ENCODE data around the gene CUL4A. TPM values are rescaled to one million over a fixed set of nuclear protein-coding genes. Genes with fewer than 3 reads are reported as not detected.

Gene CUL4A
- total and polyA plus RNA-seq, 9 of the 15 experiments (the other 6 are each of a cell fraction or from before 2014, with no cell fraction given): 21.1 to 92.0 (median 63.2) TPM

DNA sequence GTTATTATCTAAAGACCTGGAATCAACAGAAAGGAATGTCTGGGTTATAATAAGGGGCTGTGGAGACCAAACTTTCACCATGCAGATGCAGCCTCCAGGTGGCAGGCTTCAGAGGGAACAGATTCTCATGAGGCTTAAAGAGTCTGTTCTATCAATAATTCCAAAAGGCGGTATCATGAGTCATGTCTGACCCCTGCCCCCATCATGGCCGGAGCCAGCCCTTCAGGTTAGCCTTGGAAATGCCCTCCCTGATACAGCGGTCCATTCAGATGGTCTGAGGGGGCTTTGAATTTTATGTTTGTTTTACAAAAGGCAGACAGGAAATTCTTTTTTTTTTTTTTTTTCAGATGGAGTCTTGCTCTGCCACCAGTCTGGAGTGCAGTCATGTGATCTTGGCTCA lies 66.0 kb downstream of the CUL4A start (continued):
- TF ChIP-seq, protein P1, sequence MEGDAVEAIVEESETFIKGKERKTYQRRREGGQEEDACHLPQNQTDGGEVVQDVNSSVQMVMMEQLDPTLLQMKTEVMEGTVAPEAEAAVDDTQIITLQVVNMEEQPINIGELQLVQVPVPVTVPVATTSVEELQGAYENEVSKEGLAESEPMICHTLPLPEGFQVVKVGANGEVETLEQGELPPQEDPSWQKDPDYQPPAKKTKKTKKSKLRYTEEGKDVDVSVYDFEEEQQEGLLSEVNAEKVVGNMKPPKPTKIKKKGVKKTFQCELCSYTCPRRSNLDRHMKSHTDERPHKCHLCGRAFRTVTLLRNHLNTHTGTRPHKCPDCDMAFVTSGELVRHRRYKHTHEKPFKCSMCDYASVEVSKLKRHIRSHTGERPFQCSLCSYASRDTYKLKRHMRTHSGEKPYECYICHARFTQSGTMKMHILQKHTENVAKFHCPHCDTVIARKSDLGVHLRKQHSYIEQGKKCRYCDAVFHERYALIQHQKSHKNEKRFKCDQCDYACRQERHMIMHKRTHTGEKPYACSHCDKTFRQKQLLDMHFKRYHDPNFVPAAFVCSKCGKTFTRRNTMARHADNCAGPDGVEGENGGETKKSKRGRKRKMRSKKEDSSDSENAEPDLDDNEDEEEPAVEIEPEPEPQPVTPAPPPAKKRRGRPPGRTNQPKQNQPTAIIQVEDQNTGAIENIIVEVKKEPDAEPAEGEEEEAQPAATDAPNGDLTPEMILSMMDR (IDR thresholded peaks at IDR 0.05 in 2 of 3, conservative IDR thresholded peaks at IDR 0.05 in 1 of 3; ENCODE audit: insufficient read depth in 2 of 3, low read depth in 1 of 3, low read length in 3 of 3): peak; percentile 52 to 57 (median 54); a peak in 5 of 6 replicates
- TF ChIP-seq CC2D1A (IDR thresholded peaks at IDR 0.05): no peak
- TF ChIP-seq, protein P2, sequence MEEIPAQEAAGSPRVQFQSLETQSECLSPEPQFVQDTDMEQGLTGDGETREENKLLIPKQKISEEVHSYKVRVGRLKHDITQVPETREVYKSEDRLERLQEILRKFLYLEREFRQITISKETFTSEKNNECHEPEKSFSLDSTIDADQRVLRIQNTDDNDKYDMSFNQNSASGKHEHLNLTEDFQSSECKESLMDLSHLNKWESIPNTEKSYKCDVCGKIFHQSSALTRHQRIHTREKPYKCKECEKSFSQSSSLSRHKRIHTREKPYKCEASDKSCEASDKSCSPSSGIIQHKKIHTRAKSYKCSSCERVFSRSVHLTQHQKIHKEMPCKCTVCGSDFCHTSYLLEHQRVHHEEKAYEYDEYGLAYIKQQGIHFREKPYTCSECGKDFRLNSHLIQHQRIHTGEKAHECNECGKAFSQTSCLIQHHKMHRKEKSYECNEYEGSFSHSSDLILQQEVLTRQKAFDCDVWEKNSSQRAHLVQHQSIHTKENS (CRISPR knock-in tag; IDR thresholded peaks at IDR 0.05): no peak
- no peak for TF ChIP-seq HNRNPUL1 (IDR thresholded peaks at IDR 0.05; ENCODE audit: low read length)
- no peak for TF ChIP-seq ZC3H11A (IDR thresholded peaks at IDR 0.05; ENCODE audit: low read depth, low read length)
- TF ChIP-seq EHMT2 (IDR thresholded peaks at IDR 0.05): no peak
- TF ChIP-seq, protein P3, sequence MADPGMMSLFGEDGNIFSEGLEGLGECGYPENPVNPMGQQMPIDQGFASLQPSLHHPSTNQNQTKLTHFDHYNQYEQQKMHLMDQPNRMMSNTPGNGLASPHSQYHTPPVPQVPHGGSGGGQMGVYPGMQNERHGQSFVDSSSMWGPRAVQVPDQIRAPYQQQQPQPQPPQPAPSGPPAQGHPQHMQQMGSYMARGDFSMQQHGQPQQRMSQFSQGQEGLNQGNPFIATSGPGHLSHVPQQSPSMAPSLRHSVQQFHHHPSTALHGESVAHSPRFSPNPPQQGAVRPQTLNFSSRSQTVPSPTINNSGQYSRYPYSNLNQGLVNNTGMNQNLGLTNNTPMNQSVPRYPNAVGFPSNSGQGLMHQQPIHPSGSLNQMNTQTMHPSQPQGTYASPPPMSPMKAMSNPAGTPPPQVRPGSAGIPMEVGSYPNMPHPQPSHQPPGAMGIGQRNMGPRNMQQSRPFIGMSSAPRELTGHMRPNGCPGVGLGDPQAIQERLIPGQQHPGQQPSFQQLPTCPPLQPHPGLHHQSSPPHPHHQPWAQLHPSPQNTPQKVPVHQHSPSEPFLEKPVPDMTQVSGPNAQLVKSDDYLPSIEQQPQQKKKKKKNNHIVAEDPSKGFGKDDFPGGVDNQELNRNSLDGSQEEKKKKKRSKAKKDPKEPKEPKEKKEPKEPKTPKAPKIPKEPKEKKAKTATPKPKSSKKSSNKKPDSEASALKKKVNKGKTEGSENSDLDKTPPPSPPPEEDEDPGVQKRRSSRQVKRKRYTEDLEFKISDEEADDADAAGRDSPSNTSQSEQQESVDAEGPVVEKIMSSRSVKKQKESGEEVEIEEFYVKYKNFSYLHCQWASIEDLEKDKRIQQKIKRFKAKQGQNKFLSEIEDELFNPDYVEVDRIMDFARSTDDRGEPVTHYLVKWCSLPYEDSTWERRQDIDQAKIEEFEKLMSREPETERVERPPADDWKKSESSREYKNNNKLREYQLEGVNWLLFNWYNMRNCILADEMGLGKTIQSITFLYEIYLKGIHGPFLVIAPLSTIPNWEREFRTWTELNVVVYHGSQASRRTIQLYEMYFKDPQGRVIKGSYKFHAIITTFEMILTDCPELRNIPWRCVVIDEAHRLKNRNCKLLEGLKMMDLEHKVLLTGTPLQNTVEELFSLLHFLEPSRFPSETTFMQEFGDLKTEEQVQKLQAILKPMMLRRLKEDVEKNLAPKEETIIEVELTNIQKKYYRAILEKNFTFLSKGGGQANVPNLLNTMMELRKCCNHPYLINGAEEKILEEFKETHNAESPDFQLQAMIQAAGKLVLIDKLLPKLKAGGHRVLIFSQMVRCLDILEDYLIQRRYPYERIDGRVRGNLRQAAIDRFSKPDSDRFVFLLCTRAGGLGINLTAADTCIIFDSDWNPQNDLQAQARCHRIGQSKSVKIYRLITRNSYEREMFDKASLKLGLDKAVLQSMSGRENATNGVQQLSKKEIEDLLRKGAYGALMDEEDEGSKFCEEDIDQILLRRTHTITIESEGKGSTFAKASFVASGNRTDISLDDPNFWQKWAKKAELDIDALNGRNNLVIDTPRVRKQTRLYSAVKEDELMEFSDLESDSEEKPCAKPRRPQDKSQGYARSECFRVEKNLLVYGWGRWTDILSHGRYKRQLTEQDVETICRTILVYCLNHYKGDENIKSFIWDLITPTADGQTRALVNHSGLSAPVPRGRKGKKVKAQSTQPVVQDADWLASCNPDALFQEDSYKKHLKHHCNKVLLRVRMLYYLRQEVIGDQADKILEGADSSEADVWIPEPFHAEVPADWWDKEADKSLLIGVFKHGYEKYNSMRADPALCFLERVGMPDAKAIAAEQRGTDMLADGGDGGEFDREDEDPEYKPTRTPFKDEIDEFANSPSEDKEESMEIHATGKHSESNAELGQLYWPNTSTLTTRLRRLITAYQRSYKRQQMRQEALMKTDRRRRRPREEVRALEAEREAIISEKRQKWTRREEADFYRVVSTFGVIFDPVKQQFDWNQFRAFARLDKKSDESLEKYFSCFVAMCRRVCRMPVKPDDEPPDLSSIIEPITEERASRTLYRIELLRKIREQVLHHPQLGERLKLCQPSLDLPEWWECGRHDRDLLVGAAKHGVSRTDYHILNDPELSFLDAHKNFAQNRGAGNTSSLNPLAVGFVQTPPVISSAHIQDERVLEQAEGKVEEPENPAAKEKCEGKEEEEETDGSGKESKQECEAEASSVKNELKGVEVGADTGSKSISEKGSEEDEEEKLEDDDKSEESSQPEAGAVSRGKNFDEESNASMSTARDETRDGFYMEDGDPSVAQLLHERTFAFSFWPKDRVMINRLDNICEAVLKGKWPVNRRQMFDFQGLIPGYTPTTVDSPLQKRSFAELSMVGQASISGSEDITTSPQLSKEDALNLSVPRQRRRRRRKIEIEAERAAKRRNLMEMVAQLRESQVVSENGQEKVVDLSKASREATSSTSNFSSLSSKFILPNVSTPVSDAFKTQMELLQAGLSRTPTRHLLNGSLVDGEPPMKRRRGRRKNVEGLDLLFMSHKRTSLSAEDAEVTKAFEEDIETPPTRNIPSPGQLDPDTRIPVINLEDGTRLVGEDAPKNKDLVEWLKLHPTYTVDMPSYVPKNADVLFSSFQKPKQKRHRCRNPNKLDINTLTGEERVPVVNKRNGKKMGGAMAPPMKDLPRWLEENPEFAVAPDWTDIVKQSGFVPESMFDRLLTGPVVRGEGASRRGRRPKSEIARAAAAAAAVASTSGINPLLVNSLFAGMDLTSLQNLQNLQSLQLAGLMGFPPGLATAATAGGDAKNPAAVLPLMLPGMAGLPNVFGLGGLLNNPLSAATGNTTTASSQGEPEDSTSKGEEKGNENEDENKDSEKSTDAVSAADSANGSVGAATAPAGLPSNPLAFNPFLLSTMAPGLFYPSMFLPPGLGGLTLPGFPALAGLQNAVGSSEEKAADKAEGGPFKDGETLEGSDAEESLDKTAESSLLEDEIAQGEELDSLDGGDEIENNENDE (IDR thresholded peaks at IDR 0.05; ENCODE audit: low read depth, low read length): no peak

Measured in K562 (cell line).